CD14-positive monocyte (primary cell): Measurements from ENCODE around the gene GGA3. TPM values are rescaled to one million over a fixed set of nuclear protein-coding genes. Genes with fewer than 3 reads are reported as not detected.

ENCODE experiments used
- DNase-seq, 3 donors: peaks; one replicate each; pipeline ENCODE4 v3.0.0-alpha.2; 2011 to 2022
- H2AFZ ChIP-seq: 2 replicates; pipeline ENCODE4 v1.6.0; 2012; ENCODE audit warnings: mild to moderate bottlenecking, low read depth, low read length, inconsistent platforms; ENCODE audit not compliant: insufficient read depth, poor library complexity, severe bottlenecking
- H3K27ac ChIP-seq, 2 donors: 1 replicate in 1 of 2; 2 replicates in 1 of 2; pipeline ENCODE4 v1.5.1; 2012 to 2013; ENCODE audit warnings: low read length in 2 of 2, control low read depth in 1 of 2, inconsistent platforms in 1 of 2, low read depth in 1 of 2, mild to moderate bottlenecking in 1 of 2
- H3K27me3 ChIP-seq, 2 donors: one replicate each; pipeline versions ENCODE4 v1.6.0 to v1.6.1; 2011 to 2013; ENCODE audit warnings: low read length in 2 of 2; ENCODE audit not compliant: control insufficient read depth in 2 of 2, insufficient read depth in 2 of 2
- H3K36me3 ChIP-seq, 2 donors: replicated peaks in 1 of 2; 1 replicate in 1 of 2; 2 replicates in 1 of 2; pipeline versions ENCODE4 v1.5.1 to v1.6.1; 2012 to 2013; ENCODE audit warnings: low read length in 2 of 2, control low read depth in 1 of 2, inconsistent platforms in 1 of 2, mild to moderate bottlenecking in 1 of 2; ENCODE audit not compliant: insufficient read depth in 2 of 2, control insufficient read depth in 1 of 2
- H3K4me1 ChIP-seq, 2 donors: 1 replicate in 1 of 2; 2 replicates in 1 of 2; pipeline versions ENCODE4 v1.5.1 to v1.6.1; 2012 to 2013; ENCODE audit warnings: low read length in 2 of 2, control low read depth in 1 of 2, inconsistent platforms in 1 of 2, mild to moderate bottlenecking in 1 of 2, moderate library complexity in 1 of 2; ENCODE audit not compliant: insufficient read depth in 2 of 2, control insufficient read depth in 1 of 2
- H3K4me2 ChIP-seq: replicated peaks from 2 replicates; pipeline ENCODE3; 2012; ENCODE audit warnings: low read length, moderate library complexity, mild to moderate bottlenecking; ENCODE audit not compliant: poor library complexity, severe bottlenecking; ENCODE audit errors: extremely low read depth
- H3K4me3 ChIP-seq, 3 experiments: fragments of 200-600 bp in 1 of 3; sonication (generic) in 1 of 3; replicated peaks in 1 of 3; 1 replicate in 2 of 3; 2 replicates in 1 of 3; pipeline ENCODE4 v1.5.1; 2011 to 2013; ENCODE audit warnings: low read length in 3 of 3, mild to moderate bottlenecking in 3 of 3, control low read depth in 2 of 3, low read depth in 2 of 3, inconsistent platforms in 1 of 3, moderate library complexity in 1 of 3
- H3K79me2 ChIP-seq: 2 replicates; pipeline ENCODE4 v1.6.0; 2012; ENCODE audit warnings: mild to moderate bottlenecking, control low read depth, inconsistent platforms, low read length, moderate library complexity; ENCODE audit not compliant: insufficient read depth
- H3K9ac ChIP-seq: 2 replicates; pipeline ENCODE4 v1.6.0; 2017; ENCODE audit warnings: low read length, mild to moderate bottlenecking; ENCODE audit not compliant: insufficient read depth, poor library complexity, severe bottlenecking
- H3K9me3 ChIP-seq, 2 donors: replicated peaks in 1 of 2; 1 replicate in 1 of 2; 2 replicates in 1 of 2; pipeline versions ENCODE4 v1.5.1 to v1.6.1; 2012 to 2013; ENCODE audit warnings: low read length in 2 of 2, control low read depth in 1 of 2; ENCODE audit not compliant: control insufficient read depth in 1 of 2, insufficient read depth in 1 of 2
- H4K20me1 ChIP-seq: 2 replicates; pipeline ENCODE4 v1.6.0; 2012; ENCODE audit warnings: mild to moderate bottlenecking, low read length, control low read depth, moderate library complexity; ENCODE audit not compliant: insufficient read depth
- H3K27ac Mint-ChIP-seq, 7 donors: one replicate each; pipeline ENCODE4 v1.8.0; 2020; ENCODE audit warnings: mild to moderate bottlenecking in 7 of 7, mixed read lengths in 7 of 7, moderate library complexity in 6 of 7, inconsistent platforms in 2 of 7
- H3K27me3 Mint-ChIP-seq, 3 donors: one replicate each; pipeline ENCODE4 v1.8.0; 2021 to 2022; ENCODE audit warnings: low read depth in 3 of 3, mild to moderate bottlenecking in 3 of 3, mixed read lengths in 3 of 3, moderate library complexity in 3 of 3, inconsistent platforms in 1 of 3
- H3K36me3 Mint-ChIP-seq, 2 donors: one replicate each; pipeline ENCODE4 v1.8.0; 2020; ENCODE audit warnings: mixed read lengths in 2 of 2, inconsistent platforms in 1 of 2, mild to moderate bottlenecking in 1 of 2
- H3K4me1 Mint-ChIP-seq: one replicate; pipeline ENCODE4 v1.8.0; 2020; ENCODE audit warnings: mild to moderate bottlenecking, mixed read lengths
- H3K4me3 Mint-ChIP-seq, 2 donors: one replicate each; pipeline ENCODE4 v1.8.0; 2020; ENCODE audit warnings: mild to moderate bottlenecking in 2 of 2, mixed read lengths in 2 of 2, moderate library complexity in 1 of 2
- H3K9me3 Mint-ChIP-seq, 7 donors: one replicate each; pipeline ENCODE4 v1.8.0; 2020 to 2022; ENCODE audit warnings: mixed read lengths in 7 of 7, mild to moderate bottlenecking in 6 of 7, moderate library complexity in 6 of 7, inconsistent platforms in 2 of 7
- WGBS: methylation state at CpG from one replicate; pipeline ENCODE4 v1.1.5; 2013; ENCODE audit warnings: missing lambda C conversion rate; ENCODE audit not compliant: insufficient coverage; 5-methylcytosine and 5-hydroxymethylcytosine counted together
- intact Hi-C, 2 donors: fragments of 100-400 bp; cut with micrococcal nuclease; formaldehyde crosslinking; loops; one replicate each; pipeline versions ENCODE4 v1.15.0 to v1.15.1; 2023
- polyA plus RNA-seq, 3 donors: library from polyadenylated mRNA; depleted of rRNA in 1 of 3; unstranded in 2 of 3; stranded (reverse) in 1 of 3; fragments of 300-500 nt in 2 of 3; fragments of >200 nt in 1 of 3; fragmentation: Illumina TruSeq in 2 of 3; gene quantifications; 1 replicate in 2 of 3; 2 replicates in 1 of 3; pipeline ENCODE4 v1.2.3, GENCODE V29; 2012 to 2021
- TF ChIP-seq, protein P1 (sequence below): fragments of 200-600 bp; IDR thresholded peaks from one replicate; pipeline ENCODE4 v1.8.0; 2022; ENCODE audit warnings: antibody characterized with exemption, mild to moderate bottlenecking

GGA3 gene
- polyA plus RNA-seq, 3 donors = 4.3 to 162 (median 15.7) TPM

DNA sequence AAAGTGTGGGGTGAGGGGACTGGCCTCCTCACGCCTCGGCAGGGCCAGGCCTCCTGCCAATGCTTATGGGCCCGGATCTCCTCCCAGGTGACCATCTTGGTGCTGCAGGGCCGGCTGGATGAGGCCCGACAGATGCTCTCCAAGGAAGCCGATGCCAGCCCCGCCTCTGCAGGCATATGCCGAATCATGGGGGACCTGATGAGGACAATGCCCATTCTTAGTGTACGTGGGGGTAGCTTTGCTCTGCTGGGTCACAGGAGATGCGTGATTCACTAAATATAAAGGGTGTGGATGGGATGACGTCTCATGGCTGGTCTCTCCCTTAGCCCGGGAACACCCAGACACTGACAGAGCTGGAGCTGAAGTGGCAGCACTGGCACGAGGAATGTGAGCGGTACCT is 36.4 kb downstream of the GGA3 start:
- H3K27ac Mint-ChIP-seq = peak overlapping the region in 2 of 7 donors; percentile 24 to 44
- 83% methylated on average over 10 of the region's 14 CpGs for WGBS
- DNase-seq = no peak
- peak overlapping the region in 1 of 2 donors; percentile 0 for H3K27ac ChIP-seq
- H3K4me1 ChIP-seq = peaks cover 30 to 32% of the 10 kb centered on the region in 2 donors
- no peaks in the 10 kb centered on the region for H4K20me1 ChIP-seq
- no peaks in the 10 kb centered on the region for H3K9me3 ChIP-seq
- no peaks in the 10 kb centered on the region for H3K9me3 Mint-ChIP-seq
- no peak overlapping the region for H3K4me3 ChIP-seq
- H3K27me3 Mint-ChIP-seq = peaks cover 0 to 6% (median 0%) of the 10 kb centered on the region in 3 donors
- H3K4me2 ChIP-seq = no peak overlapping the region
- peaks cover 42 to 58% of the 10 kb centered on the region in 2 donors for H3K36me3 ChIP-seq
- no peak overlapping the region for H2AFZ ChIP-seq
- TF ChIP-seq, protein P1, sequence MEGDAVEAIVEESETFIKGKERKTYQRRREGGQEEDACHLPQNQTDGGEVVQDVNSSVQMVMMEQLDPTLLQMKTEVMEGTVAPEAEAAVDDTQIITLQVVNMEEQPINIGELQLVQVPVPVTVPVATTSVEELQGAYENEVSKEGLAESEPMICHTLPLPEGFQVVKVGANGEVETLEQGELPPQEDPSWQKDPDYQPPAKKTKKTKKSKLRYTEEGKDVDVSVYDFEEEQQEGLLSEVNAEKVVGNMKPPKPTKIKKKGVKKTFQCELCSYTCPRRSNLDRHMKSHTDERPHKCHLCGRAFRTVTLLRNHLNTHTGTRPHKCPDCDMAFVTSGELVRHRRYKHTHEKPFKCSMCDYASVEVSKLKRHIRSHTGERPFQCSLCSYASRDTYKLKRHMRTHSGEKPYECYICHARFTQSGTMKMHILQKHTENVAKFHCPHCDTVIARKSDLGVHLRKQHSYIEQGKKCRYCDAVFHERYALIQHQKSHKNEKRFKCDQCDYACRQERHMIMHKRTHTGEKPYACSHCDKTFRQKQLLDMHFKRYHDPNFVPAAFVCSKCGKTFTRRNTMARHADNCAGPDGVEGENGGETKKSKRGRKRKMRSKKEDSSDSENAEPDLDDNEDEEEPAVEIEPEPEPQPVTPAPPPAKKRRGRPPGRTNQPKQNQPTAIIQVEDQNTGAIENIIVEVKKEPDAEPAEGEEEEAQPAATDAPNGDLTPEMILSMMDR = no peak
- no peak overlapping the region for H3K9ac ChIP-seq
- H3K4me1 Mint-ChIP-seq = peaks cover 32% of the 10 kb centered on the region
- intact Hi-C loops = no loop called here
- peaks cover 14% of the 10 kb centered on the region for H3K79me2 ChIP-seq
- peaks cover 44 to 72% of the 10 kb centered on the region in 2 donors for H3K36me3 Mint-ChIP-seq
- H3K4me3 Mint-ChIP-seq = no peak overlapping the region
- H3K27me3 ChIP-seq = no peaks in the 10 kb centered on the region

DNA sequence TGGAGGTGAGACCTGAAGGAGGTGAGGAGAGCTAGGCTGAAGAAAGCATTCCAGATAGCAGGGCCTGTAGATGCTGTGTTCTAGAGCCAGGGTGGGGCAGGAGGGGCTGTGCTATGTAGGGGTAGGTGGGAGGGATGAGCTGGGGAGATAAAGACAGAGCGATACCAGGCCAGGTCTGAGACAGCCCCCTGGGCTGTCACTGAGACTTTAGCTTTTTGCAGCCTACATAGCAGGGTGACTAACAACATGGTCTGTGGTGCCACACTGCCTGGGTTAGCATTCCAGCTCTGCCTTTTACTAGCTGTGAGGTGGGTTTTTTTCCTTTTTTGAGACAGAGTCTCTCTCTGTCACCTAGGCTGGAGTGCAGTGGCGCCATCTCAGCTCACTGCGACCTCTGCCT is 41.6 kb downstream of the GGA3 start:
- intact Hi-C loops = no loop called here
- no peaks in the 10 kb centered on the region for H3K9me3 ChIP-seq
- H3K4me2 ChIP-seq = no peak overlapping the region
- H3K4me1 ChIP-seq = no peaks in the 10 kb centered on the region
- TF ChIP-seq, protein P1 = no peak
- peaks cover 67 to 94% of the 10 kb centered on the region in 2 donors for H3K36me3 Mint-ChIP-seq
- peaks cover 60 to 88% of the 10 kb centered on the region in 2 donors for H3K36me3 ChIP-seq
- H3K27ac Mint-ChIP-seq = peak overlapping the region in 2 of 7 donors; percentile 10 to 35
- DNase-seq = no peak
- no peaks in the 10 kb centered on the region for H3K9me3 Mint-ChIP-seq
- H3K9ac ChIP-seq = no peak overlapping the region
- H2AFZ ChIP-seq = no peak overlapping the region
- no CpG with 5 or more reads among the region's 3 CpGs for WGBS
- no peaks in the 10 kb centered on the region for H3K27me3 ChIP-seq
- H3K4me3 Mint-ChIP-seq = no peak overlapping the region
- no peaks in the 10 kb centered on the region for H3K4me1 Mint-ChIP-seq
- H3K27me3 Mint-ChIP-seq = peaks cover 0 to 2% (median 0%) of the 10 kb centered on the region in 3 donors
- no peak overlapping the region for H3K4me3 ChIP-seq
- peaks cover 10% of the 10 kb centered on the region for H3K79me2 ChIP-seq
- no peaks in the 10 kb centered on the region for H4K20me1 ChIP-seq
- H3K27ac ChIP-seq = no peak overlapping the region
